Spleen (tissue), 11 donors: Measurements from ENCODE around the gene VEPH1. TPM values are rescaled to one million over a fixed set of nuclear protein-coding genes. Genes with fewer than 3 reads are reported as not detected.

Source experiments
- DNase-seq: peaks from one replicate; pipeline ENCODE4 v3.0.0-alpha.2; 2020
- H3K27ac ChIP-seq, 8 donors: fragments of 200-600 bp; sonication (generic) in 7 of 8; 1 replicate in 4 of 8; 2 replicates in 4 of 8; pipeline versions ENCODE4 v1.5.0 to v1.8.0; 2016 to 2021; ENCODE audit warnings: inconsistent platforms in 4 of 8, mild to moderate bottlenecking in 4 of 8, moderate library complexity in 1 of 8
- H3K27me3 ChIP-seq, 7 donors: fragments of 200-600 bp; sonication (generic) in 6 of 7; replicated peaks in 1 of 7; 1 replicate in 4 of 7; 2 replicates in 3 of 7; pipeline versions ENCODE4 v1.5.0 to v1.8.0; 2016 to 2021; ENCODE audit warnings: inconsistent platforms in 3 of 7, mild to moderate bottlenecking in 1 of 7
- H3K36me3 ChIP-seq, 6 donors: fragments of 200-600 bp; sonication (generic) in 5 of 6; 1 replicate in 4 of 6; 2 replicates in 2 of 6; pipeline versions ENCODE4 v1.5.0 to v1.8.0; 2016 to 2021; ENCODE audit warnings: inconsistent platforms in 2 of 6
- H3K4me1 ChIP-seq, 6 donors: fragments of 200-600 bp; sonication (generic) in 5 of 6; 1 replicate in 3 of 6; 2 replicates in 3 of 6; pipeline versions ENCODE4 v1.5.0 to v1.8.0; 2016 to 2021; ENCODE audit warnings: inconsistent platforms in 3 of 6
- H3K4me3 ChIP-seq, 8 donors: fragments of 200-600 bp; sonication (generic) in 7 of 8; 1 replicate in 4 of 8; 2 replicates in 4 of 8; pipeline versions ENCODE4 v1.5.0 to v1.8.0; 2016 to 2021; ENCODE audit warnings: inconsistent platforms in 4 of 8, mild to moderate bottlenecking in 4 of 8, moderate library complexity in 2 of 8
- H3K9me3 ChIP-seq, 8 donors: fragments of 200-600 bp; sonication (generic) in 7 of 8; 1 replicate in 4 of 8; 2 replicates in 4 of 8; pipeline versions ENCODE4 v1.5.0 to v1.8.0; 2016 to 2021; ENCODE audit warnings: inconsistent platforms in 4 of 8
- CTCF ChIP-seq, 11 experiments: fragments of 200-600 bp in 7 of 11; fragments of 450-650 bp in 4 of 11; sonication (generic) in 4 of 11; IDR thresholded peaks in 8 of 11; conservative IDR thresholded peaks in 3 of 11; 1 replicate in 7 of 11; 2 replicates in 4 of 11; pipeline versions ENCODE4 v1.4.0 to v1.8.0; 2016 to 2021; ENCODE audit warnings: antibody characterized with exemption in 11 of 11, inconsistent platforms in 4 of 11, mild to moderate bottlenecking in 1 of 11
- POLR2A ChIP-seq, 3 donors: fragments of 450-650 bp; IDR thresholded peaks; one replicate each; pipeline ENCODE4 v1.5.1; 2017; ENCODE audit warnings: antibody characterized with exemption in 3 of 3, mild to moderate bottlenecking in 1 of 3
- POLR2AphosphoS5 ChIP-seq, 3 donors: sonication (generic); formaldehyde crosslinking; IDR thresholded peaks; one replicate each; pipeline ENCODE4 v1.5.1; 2017; ENCODE audit warnings: antibody characterized with exemption in 3 of 3
- WGBS, 5 donors: extraction: QIAGEN DNeasy Blood & Tissue Kit in 3 of 5; methylation state at CpG; one replicate each; pipeline versions ENCODE4 v1.1.5 to v1.1.7; 2013 to 2018; 5-methylcytosine and 5-hydroxymethylcytosine counted together
- intact Hi-C: fragments of 100-400 bp; cut with DNase I; formaldehyde crosslinking; loops from one replicate; pipeline ENCODE4 v1.15.0; 2023; ENCODE audit warnings: low total_unique reads
- polyA plus RNA-seq, 3 donors: library from polyadenylated mRNA; stranded (reverse); fragments of 200-250 nt; gene quantifications; one replicate each; pipeline ENCODE4 v1.2.1, GENCODE V29; 2013
- total RNA-seq, 7 donors: library from RNA; depleted of rRNA in 3 of 7; stranded (reverse); fragments of >200 nt in 3 of 7; fragmentation: NEBNext Ultra II Directional in 4 of 7; extraction: Animal tissue kit (Norgen Biotek cat#: 25700) in 4 of 7; gene quantifications; one replicate each; pipeline versions ENCODE4 v1.1.0 to v1.2.1, GENCODE V29; 2016 to 2021
- donor health status: healthy with polysubstance abuse.
- donor health status: DM: no; HTN: no; CAD: no; lungs with moderate emphysema.
- donor health status: DM: no; HTN: no; CAD: no.
- donor health status: Bipolar disorder and iron deficiency.
- donor health status: healthy.
- donor health status: DM: no; HTN: no; CAD: no.
- donor health status: DM: yes; HTN: yes; CAD: no.

Gene VEPH1
- total and polyA plus RNA-seq, 10 donors, result 0.26 to 19.6 (median 5.8) TPM

GRCh38 chr3:157251685-157252084 lies 251.5 kb downstream of the VEPH1 start:
- H3K27me3 ChIP-seq, result no peaks in the 10 kb centered on the region
- H3K4me3 ChIP-seq, result no peak overlapping the region
- no peaks in the 10 kb centered on the region for H3K36me3 ChIP-seq
- TF ChIP-seq POLR2A (IDR thresholded peaks at IDR 0.05), result no peak
- no peak for TF ChIP-seq CTCF (IDR thresholded peaks at IDR 0.05 in 8 of 11, conservative IDR thresholded peaks at IDR 0.05 in 3 of 11)
- no peak for TF ChIP-seq POLR2AphosphoS5 (IDR thresholded peaks at IDR 0.05)
- peaks cover 0 to 14% (median 0%) of the 10 kb centered on the region in 6 donors for H3K4me1 ChIP-seq
- no peak overlapping the region for H3K27ac ChIP-seq
- intact Hi-C loops, result no loop called here
- no peaks in the 10 kb centered on the region for H3K9me3 ChIP-seq
- WGBS, 5 donors, result 81 to 99% (median 96%) methylated on average over 3 of the region's 3 CpGs
- no peak for DNase-seq

GRCh38 chr3:157249606-157250005 lies 253.6 kb downstream of the VEPH1 start:
- intact Hi-C loops, result no loop called here
- Histone ChIP-seq H3K36me3 (no peaks in the 10 kb centered on the region), H3K27ac (no peak overlapping the region), H3K9me3 (no peaks in the 10 kb centered on the region), H3K4me1 (peaks cover 0 to 14% (median 0%) of the 10 kb centered on the region in 6 donors), H3K27me3 (no peaks in the 10 kb centered on the region), H3K4me3 (no peak overlapping the region)
- no peak for DNase-seq
- WGBS, 5 donors, result 89 to 100% (median 96%) methylated on average over 5 of the region's 5 CpGs
- TF ChIP-seq POLR2A (IDR thresholded peaks at IDR 0.05) (no peak), CTCF (IDR thresholded peaks at IDR 0.05 in 8 of 11, conservative IDR thresholded peaks at IDR 0.05 in 3 of 11) (no peak), POLR2AphosphoS5 (IDR thresholded peaks at IDR 0.05) (no peak)

- H3K27me3 ChIP-seq, result no peaks in the 10 kb centered on the region
- no peak for DNase-seq
- H3K36me3 ChIP-seq, result no peaks in the 10 kb centered on the region
- intact Hi-C loops, result no loop called here
- H3K4me3 ChIP-seq, result no peak overlapping the region
- no peaks in the 10 kb centered on the region for H3K9me3 ChIP-seq
- H3K4me1 ChIP-seq, result peaks cover 0 to 14% (median 0%) of the 10 kb centered on the region in 6 donors
- WGBS, 5 donors, result 49 to 62% (median 52%) methylated on average over 5 of the region's 5 CpGs
- peak overlapping the region in 2 of 8 donors; percentile 3 to 15 for H3K27ac ChIP-seq
- TF ChIP-seq POLR2AphosphoS5 (IDR thresholded peaks at IDR 0.05), result no peak
- no peak for TF ChIP-seq CTCF (IDR thresholded peaks at IDR 0.05 in 8 of 11, conservative IDR thresholded peaks at IDR 0.05 in 3 of 11)
- TF ChIP-seq POLR2A (IDR thresholded peaks at IDR 0.05), result no peak
Measured at GRCh38 chr3:157248590-157249422, 254.4 kb downstream of the VEPH1 start.

GRCh38 chr3:157247391-157247790 lies 255.8 kb downstream of the VEPH1 start:
- WGBS, 5 donors, result 70 to 88% (median 74%) methylated on average over 1 of the region's 1 CpG

More at GRCh38 chr3:157247391-157247790, 255.8 kb downstream of the VEPH1 start:
- intact Hi-C loops, result no loop called here
- Histone ChIP-seq H3K27me3 (no peaks in the 10 kb centered on the region), H3K36me3 (no peaks in the 10 kb centered on the region), H3K9me3 (no peaks in the 10 kb centered on the region), H3K4me1 (peaks cover 0 to 14% (median 0%) of the 10 kb centered on the region in 6 donors), H3K4me3 (no peak overlapping the region), H3K27ac (peak overlapping the region in 2 of 8 donors; percentile 1 to 8)
- DNase-seq, result no peak
- TF ChIP-seq POLR2AphosphoS5 (IDR thresholded peaks at IDR 0.05) (no peak), CTCF (IDR thresholded peaks at IDR 0.05 in 8 of 11, conservative IDR thresholded peaks at IDR 0.05 in 3 of 11) (no peak), POLR2A (IDR thresholded peaks at IDR 0.05) (no peak)
